ENCODE results near the gene ARHGAP25.

Gene ARHGAP25

DNA sequence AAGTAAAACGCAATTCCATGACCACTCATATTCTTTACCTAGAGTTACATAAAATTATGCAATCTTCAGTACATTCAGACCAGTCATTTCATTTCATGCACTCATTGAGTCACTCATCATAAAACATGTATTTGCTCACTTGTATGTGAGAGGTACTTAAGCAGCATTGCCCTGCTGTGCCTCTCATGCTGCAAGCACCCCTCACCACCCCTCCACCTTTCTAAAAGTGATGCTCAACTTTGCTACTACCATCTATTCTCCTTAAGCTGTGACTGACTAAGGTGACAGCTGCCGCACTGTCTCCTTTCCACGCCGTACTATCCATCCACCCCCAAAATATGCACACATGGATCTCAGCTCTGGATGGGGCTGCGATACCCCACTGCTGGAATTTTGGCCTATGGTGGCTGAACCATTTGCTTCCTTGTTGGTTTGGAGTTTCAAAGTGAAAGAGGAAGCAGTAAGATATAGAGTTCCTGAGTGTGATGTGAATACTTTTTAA lies 7.2 kb downstream of the ARHGAP25 start:
- TF ChIP-seq EP300 (IDR thresholded peaks at IDR 0.05; ENCODE audit: borderline replicate concordance) (no peak), TEAD4 (IDR thresholded peaks at IDR 0.05) (no peak), ZBTB7A (IDR thresholded peaks at IDR 0.05; ENCODE audit: low read depth) (no peak)
- TF ChIP-seq, protein P1, sequence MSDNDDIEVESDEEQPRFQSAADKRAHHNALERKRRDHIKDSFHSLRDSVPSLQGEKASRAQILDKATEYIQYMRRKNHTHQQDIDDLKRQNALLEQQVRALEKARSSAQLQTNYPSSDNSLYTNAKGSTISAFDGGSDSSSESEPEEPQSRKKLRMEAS (IDR thresholded peaks at IDR 0.05) = no peak

DNA sequence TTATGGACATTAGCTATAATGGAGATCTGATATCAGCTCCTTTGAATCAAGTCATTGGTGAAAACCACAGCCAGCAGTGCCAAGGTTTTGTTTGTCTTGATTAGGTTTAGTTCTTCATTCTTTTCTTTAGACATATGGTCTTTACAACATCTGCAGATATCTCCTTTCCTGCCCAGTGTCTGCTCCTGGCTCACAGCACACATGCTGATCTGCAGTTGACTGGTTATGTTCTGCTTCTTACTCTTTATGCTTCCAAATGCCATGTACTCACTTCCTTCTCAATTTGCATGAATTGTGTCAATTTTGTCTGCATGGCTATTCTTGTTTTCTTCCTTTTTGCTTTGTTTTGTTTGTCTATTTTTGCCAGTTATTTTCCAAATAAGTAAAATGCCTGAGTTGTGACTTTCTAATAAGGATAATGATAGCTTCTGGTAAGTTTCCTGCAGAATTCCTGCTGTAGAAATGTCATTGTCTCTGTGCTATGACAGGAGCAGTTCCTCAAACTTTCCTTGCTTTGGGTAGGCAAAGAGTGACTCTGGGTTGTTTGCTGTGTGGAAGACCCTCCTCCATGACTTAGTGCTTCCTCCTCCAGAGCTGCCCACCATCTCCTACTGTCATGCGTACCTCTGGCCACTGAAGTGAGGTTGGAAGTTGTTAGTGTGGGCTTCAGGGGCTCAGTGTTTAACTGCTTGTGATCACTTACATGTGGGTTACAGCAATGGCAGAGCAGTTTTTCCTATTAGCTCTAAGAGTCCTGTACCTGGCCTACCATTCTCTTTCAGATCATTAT lies 8.2 kb downstream of the ARHGAP25 start:
- TF ChIP-seq RAD21 (IDR thresholded peaks at IDR 0.05; ENCODE audit: low read depth) = no peak
- no peak for TF ChIP-seq CREB1 (IDR thresholded peaks at IDR 0.05; ENCODE audit: low read depth)
- TF ChIP-seq TEAD4 (IDR thresholded peaks at IDR 0.05) = no peak
- TF ChIP-seq ZBTB7A (IDR thresholded peaks at IDR 0.05; ENCODE audit: low read depth) = no peak
- TF ChIP-seq, protein P2, sequence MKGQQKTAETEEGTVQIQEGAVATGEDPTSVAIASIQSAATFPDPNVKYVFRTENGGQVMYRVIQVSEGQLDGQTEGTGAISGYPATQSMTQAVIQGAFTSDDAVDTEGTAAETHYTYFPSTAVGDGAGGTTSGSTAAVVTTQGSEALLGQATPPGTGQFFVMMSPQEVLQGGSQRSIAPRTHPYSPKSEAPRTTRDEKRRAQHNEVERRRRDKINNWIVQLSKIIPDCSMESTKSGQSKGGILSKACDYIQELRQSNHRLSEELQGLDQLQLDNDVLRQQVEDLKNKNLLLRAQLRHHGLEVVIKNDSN (IDR thresholded peaks at IDR 0.05) = no peak
- TF ChIP-seq NFIC (IDR thresholded peaks at IDR 0.05) = no peak
- no peak for TF ChIP-seq EGR1 (IDR thresholded peaks at IDR 0.05)
- TF ChIP-seq YY1 (IDR thresholded peaks at IDR 0.05; ENCODE audit: low read depth) = no peak
- no peak for TF ChIP-seq TCF12 (IDR thresholded peaks at IDR 0.05; ENCODE audit: low read depth)
- TF ChIP-seq, protein P1 (IDR thresholded peaks at IDR 0.05) = no peak
- TF ChIP-seq, protein P3, sequence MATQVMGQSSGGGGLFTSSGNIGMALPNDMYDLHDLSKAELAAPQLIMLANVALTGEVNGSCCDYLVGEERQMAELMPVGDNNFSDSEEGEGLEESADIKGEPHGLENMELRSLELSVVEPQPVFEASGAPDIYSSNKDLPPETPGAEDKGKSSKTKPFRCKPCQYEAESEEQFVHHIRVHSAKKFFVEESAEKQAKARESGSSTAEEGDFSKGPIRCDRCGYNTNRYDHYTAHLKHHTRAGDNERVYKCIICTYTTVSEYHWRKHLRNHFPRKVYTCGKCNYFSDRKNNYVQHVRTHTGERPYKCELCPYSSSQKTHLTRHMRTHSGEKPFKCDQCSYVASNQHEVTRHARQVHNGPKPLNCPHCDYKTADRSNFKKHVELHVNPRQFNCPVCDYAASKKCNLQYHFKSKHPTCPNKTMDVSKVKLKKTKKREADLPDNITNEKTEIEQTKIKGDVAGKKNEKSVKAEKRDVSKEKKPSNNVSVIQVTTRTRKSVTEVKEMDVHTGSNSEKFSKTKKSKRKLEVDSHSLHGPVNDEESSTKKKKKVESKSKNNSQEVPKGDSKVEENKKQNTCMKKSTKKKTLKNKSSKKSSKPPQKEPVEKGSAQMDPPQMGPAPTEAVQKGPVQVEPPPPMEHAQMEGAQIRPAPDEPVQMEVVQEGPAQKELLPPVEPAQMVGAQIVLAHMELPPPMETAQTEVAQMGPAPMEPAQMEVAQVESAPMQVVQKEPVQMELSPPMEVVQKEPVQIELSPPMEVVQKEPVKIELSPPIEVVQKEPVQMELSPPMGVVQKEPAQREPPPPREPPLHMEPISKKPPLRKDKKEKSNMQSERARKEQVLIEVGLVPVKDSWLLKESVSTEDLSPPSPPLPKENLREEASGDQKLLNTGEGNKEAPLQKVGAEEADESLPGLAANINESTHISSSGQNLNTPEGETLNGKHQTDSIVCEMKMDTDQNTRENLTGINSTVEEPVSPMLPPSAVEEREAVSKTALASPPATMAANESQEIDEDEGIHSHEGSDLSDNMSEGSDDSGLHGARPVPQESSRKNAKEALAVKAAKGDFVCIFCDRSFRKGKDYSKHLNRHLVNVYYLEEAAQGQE (IDR thresholded peaks at IDR 0.05; ENCODE audit: low read depth) = no peak
- TF ChIP-seq CEBPB (IDR thresholded peaks at IDR 0.05) = no peak

DNA sequence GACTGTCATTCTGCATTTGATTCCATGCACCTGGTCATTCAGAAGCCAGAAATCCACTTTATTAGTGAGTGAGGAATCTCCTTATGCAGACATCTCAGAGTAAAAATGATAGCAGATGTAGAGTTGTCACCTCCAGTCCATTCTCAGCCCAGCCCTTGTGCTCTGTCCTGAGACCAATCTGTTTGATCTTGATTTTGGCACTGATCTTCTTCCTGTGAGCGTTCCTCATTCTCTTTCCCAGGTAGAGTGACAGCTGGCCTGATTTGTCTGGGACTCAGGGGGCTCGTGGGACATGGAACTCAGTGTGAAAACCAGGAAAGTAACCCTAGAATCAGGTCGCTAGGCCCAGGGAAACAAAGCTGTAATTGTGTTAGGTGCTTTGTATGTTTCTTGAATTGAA lies 8.9 kb downstream of the ARHGAP25 start:
- TF ChIP-seq NFIC (IDR thresholded peaks at IDR 0.05) = no peak
- TF ChIP-seq, protein P3 (IDR thresholded peaks at IDR 0.05; ENCODE audit: low read depth) = no peak
- TF ChIP-seq EP300 (IDR thresholded peaks at IDR 0.05; ENCODE audit: borderline replicate concordance) = no peak
- no peak for TF ChIP-seq EGR1 (IDR thresholded peaks at IDR 0.05)
- TF ChIP-seq TCF12 (IDR thresholded peaks at IDR 0.05; ENCODE audit: low read depth) = no peak
- TF ChIP-seq TEAD4 (IDR thresholded peaks at IDR 0.05) = no peak
- TF ChIP-seq, protein P1 (IDR thresholded peaks at IDR 0.05) = no peak
- TF ChIP-seq, protein P2 (IDR thresholded peaks at IDR 0.05) = no peak
- no peak for TF ChIP-seq RAD21 (IDR thresholded peaks at IDR 0.05; ENCODE audit: low read depth)
- no peak for TF ChIP-seq CEBPB (IDR thresholded peaks at IDR 0.05)
- no peak for TF ChIP-seq YY1 (IDR thresholded peaks at IDR 0.05; ENCODE audit: low read depth)
- TF ChIP-seq ZBTB7A (IDR thresholded peaks at IDR 0.05; ENCODE audit: low read depth) = no peak
- no peak for TF ChIP-seq FOXM1 (IDR thresholded peaks at IDR 0.05; ENCODE audit: borderline replicate concordance, low read depth)
- no peak for TF ChIP-seq CREB1 (IDR thresholded peaks at IDR 0.05; ENCODE audit: low read depth)
- no peak for TF ChIP-seq TAF1 (IDR thresholded peaks at IDR 0.05; ENCODE audit: low read depth)

DNA sequence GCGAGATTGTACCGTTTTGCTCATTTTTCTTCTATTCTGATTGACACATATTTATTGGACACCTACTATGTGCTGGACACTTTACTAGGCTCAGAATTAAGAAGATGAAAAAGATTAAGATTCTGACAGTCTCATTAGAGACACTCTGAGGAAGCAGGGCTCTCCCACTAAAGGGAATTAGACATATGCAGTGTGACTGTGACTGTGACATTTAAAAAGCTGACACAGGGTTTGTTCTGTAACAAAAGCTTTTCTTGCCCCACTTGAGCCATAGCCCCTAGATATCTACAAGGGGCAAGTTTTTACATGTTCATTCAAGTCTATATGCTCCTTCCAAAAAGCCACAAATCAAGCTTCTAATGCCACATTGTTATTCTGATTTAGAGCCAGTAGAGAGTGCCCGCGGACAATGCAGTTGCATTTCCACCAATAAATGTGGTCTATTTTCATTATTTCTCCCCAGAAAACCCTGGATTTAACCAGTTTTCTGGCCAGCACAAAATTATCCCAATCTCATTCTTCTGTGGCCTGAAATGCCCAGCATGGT lies 9.8 kb downstream of the ARHGAP25 start:
- TF ChIP-seq, protein P1 (IDR thresholded peaks at IDR 0.05) = no peak
- TF ChIP-seq TEAD4 (IDR thresholded peaks at IDR 0.05) = no peak
- TF ChIP-seq RAD21 (IDR thresholded peaks at IDR 0.05; ENCODE audit: low read depth) = no peak
- TF ChIP-seq TAF1 (IDR thresholded peaks at IDR 0.05; ENCODE audit: low read depth) = no peak
- TF ChIP-seq, protein P3 (IDR thresholded peaks at IDR 0.05; ENCODE audit: low read depth) = no peak
- TF ChIP-seq EP300 (IDR thresholded peaks at IDR 0.05; ENCODE audit: borderline replicate concordance) = no peak
- TF ChIP-seq NFIC (IDR thresholded peaks at IDR 0.05) = no peak
- no peak for TF ChIP-seq TCF12 (IDR thresholded peaks at IDR 0.05; ENCODE audit: low read depth)
- no peak for TF ChIP-seq YY1 (IDR thresholded peaks at IDR 0.05; ENCODE audit: low read depth)
- TF ChIP-seq CEBPB (IDR thresholded peaks at IDR 0.05) = no peak
- TF ChIP-seq CREB1 (IDR thresholded peaks at IDR 0.05; ENCODE audit: low read depth) = no peak
- no peak for TF ChIP-seq FOXM1 (IDR thresholded peaks at IDR 0.05; ENCODE audit: borderline replicate concordance, low read depth)
- no peak for TF ChIP-seq EGR1 (IDR thresholded peaks at IDR 0.05)
- TF ChIP-seq, protein P2 (IDR thresholded peaks at IDR 0.05) = no peak
- no peak for TF ChIP-seq ZBTB7A (IDR thresholded peaks at IDR 0.05; ENCODE audit: low read depth)

All from Ishikawa (cell line).